ENCODE results near the gene ADPRHL1. TPM values are rescaled to one million over a fixed set of nuclear protein-coding genes. Genes with fewer than 3 reads are reported as not detected.
A peak's percentile ranks its signal among the peaks of the same experiment; 100 is the strongest.

Gene ADPRHL1
- total RNA-seq, 1 experiment from 2014 or later = 3.9 TPM

GRCh38 chr13:113491418-113491883 is 38.2 kb upstream of the ADPRHL1 start:
- H3K4me1 ChIP-seq (ENCODE audit: insufficient read depth, low read length, poor library complexity, severe bottlenecking) = peaks cover 18% of the 10 kb centered on the region
- POLR2A ChIA-PET (ENCODE audit: low non-redundant PET) = no interaction called here
- H3K9me3 ChIP-seq (ENCODE audit: low read depth, low read length, poor library complexity, severe bottlenecking) = no peaks in the 10 kb centered on the region
- no peaks in the 10 kb centered on the region for H3K27me3 ChIP-seq (replicated peaks; ENCODE audit: insufficient read depth, low read depth, low read length, poor library complexity)
- peak overlapping the region; percentile 94 for H3K4me3 ChIP-seq (ENCODE audit: low read depth, low read length, poor library complexity, severe bottlenecking)
- DNase-seq (ENCODE audit: low spot score) = peak; percentile 7
- no TSS peak for BruUV-seq (replicated peaks)
- TF ChIP-seq EZH2 (IDR thresholded peaks at IDR 0.05; ENCODE audit: borderline replicate concordance, low read depth, low read length, poor library complexity, severe bottlenecking) = no peak
- TF ChIP-seq, protein P1, sequence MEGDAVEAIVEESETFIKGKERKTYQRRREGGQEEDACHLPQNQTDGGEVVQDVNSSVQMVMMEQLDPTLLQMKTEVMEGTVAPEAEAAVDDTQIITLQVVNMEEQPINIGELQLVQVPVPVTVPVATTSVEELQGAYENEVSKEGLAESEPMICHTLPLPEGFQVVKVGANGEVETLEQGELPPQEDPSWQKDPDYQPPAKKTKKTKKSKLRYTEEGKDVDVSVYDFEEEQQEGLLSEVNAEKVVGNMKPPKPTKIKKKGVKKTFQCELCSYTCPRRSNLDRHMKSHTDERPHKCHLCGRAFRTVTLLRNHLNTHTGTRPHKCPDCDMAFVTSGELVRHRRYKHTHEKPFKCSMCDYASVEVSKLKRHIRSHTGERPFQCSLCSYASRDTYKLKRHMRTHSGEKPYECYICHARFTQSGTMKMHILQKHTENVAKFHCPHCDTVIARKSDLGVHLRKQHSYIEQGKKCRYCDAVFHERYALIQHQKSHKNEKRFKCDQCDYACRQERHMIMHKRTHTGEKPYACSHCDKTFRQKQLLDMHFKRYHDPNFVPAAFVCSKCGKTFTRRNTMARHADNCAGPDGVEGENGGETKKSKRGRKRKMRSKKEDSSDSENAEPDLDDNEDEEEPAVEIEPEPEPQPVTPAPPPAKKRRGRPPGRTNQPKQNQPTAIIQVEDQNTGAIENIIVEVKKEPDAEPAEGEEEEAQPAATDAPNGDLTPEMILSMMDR (conservative IDR thresholded peaks at IDR 0.05; ENCODE audit: low read depth, low read length) = no peak
- H3K36me3 ChIP-seq (ENCODE audit: insufficient read depth, low read length, poor library complexity, severe bottlenecking) = peaks cover 14% of the 10 kb centered on the region
- H3K27ac ChIP-seq (ENCODE audit: low read depth, low read length, poor library complexity, severe bottlenecking) = peak overlapping the region; percentile 89
- CTCF ChIA-PET = no interaction called here
- intact Hi-C loops (cut with micrococcal nuclease; ENCODE audit: unreplicated experiment) = no loop called here

GRCh38 chr13:113490496-113491417 is 37.5 kb upstream of the ADPRHL1 start, which contains the start of gene DCUN1D2:
Gene DCUN1D2, minus strand, starts transcription at chr13:113490711. Its CDS starts 42 bp downstream, at chr13:113490669.
- no peaks in the 10 kb centered on the region for H3K27me3 ChIP-seq (replicated peaks; ENCODE audit: insufficient read depth, low read depth, low read length, poor library complexity)
- H3K36me3 ChIP-seq (ENCODE audit: insufficient read depth, low read length, poor library complexity, severe bottlenecking) = peaks cover 7% of the 10 kb centered on the region
- DNase-seq (ENCODE audit: low spot score) = peak; percentile 91
- peak within 1 kb of the TSS; percentile 89 for H3K27ac ChIP-seq (ENCODE audit: low read depth, low read length, poor library complexity, severe bottlenecking)
- peak within 1 kb of the TSS; percentile 94 for H3K4me3 ChIP-seq (ENCODE audit: low read depth, low read length, poor library complexity, severe bottlenecking)
- POLR2A ChIA-PET (ENCODE audit: low non-redundant PET) = interaction anchor here (0.7 kb wide), 1 partner anchor 10 kb away, joined by 4 read pairs; no protein-coding TSS in a partner anchor
- TF ChIP-seq EZH2 (IDR thresholded peaks at IDR 0.05; ENCODE audit: borderline replicate concordance, low read depth, low read length, poor library complexity, severe bottlenecking) = no peak
- TF ChIP-seq, protein P1 (conservative IDR thresholded peaks at IDR 0.05; ENCODE audit: low read depth, low read length) = no peak
- intact Hi-C loops (cut with micrococcal nuclease; ENCODE audit: unreplicated experiment) = no loop called here
- H3K9me3 ChIP-seq (ENCODE audit: low read depth, low read length, poor library complexity, severe bottlenecking) = no peaks in the 10 kb centered on the region
- BruUV-seq (replicated peaks) = no TSS peak
- H3K4me1 ChIP-seq (ENCODE audit: insufficient read depth, low read length, poor library complexity, severe bottlenecking) = peaks cover 18% of the 10 kb centered on the region
- CTCF ChIA-PET = interaction anchor here (0.6 kb wide), 1 partner anchor 577 kb away, joined by 9 read pairs; no protein-coding TSS in a partner anchor

DNA sequence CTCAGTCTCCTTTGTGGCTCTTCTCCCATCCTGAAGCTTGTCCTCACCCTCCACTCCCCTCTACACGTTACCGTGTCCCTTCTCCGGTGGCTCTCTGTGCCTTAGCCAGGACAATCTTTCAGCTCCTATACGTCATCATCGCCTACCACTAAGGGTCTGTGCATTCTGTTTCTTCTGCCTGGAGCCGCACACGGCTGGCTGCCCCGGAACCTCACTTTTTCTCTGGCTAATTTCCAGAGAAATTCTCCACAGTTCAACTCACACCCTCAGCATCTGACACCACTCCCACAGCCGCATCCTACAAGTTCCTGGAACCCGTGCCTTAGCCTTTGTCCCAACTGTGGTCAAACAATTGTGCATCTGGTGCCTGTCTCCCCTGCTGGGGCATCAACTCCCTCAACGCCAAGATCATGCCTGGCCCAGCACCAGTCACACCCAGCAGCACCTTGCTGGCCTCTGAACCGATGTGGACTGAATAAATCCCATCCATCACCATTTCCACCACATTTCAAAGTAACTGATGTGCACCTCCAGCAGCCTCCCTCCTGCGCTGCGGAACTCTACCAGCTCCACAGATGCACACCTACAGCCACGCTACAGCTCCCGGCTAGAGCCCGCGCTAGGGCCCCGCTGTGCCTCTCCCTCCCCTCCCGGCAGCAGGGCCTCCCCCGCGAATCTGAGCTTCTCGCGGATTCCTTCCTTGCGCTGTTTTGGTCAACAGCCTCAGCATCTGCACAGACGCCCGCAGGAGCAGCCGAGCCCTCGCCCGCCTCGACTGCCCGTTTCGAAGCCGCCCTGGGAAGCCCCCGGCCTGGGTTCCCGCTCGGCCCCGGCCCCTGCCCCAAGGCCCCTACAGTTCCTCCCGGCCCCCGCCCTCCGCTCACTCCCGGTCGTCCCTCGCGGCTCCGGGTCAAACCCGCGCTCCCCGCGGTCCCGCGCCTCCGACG is 36.5 kb upstream of the ADPRHL1 start:
- BruUV-seq (replicated peaks) = no TSS peak
- Histone ChIP-seq H3K9me3 (ENCODE audit: low read depth, low read length, poor library complexity, severe bottlenecking) (no peaks in the 10 kb centered on the region), H3K4me1 (ENCODE audit: insufficient read depth, low read length, poor library complexity, severe bottlenecking) (peaks cover 18% of the 10 kb centered on the region), H3K4me3 (ENCODE audit: low read depth, low read length, poor library complexity, severe bottlenecking) (peak overlapping the region; percentile 94), H3K36me3 (ENCODE audit: insufficient read depth, low read length, poor library complexity, severe bottlenecking) (no peaks in the 10 kb centered on the region), H3K27ac (ENCODE audit: low read depth, low read length, poor library complexity, severe bottlenecking) (peak overlapping the region; percentile 89), H3K27me3 (replicated peaks; ENCODE audit: insufficient read depth, low read depth, low read length, poor library complexity) (no peaks in the 10 kb centered on the region)
- TF ChIP-seq, protein P1 (conservative IDR thresholded peaks at IDR 0.05; ENCODE audit: low read depth, low read length) = no peak
- no peak for TF ChIP-seq EZH2 (IDR thresholded peaks at IDR 0.05; ENCODE audit: borderline replicate concordance, low read depth, low read length, poor library complexity, severe bottlenecking)
- intact Hi-C loops (cut with micrococcal nuclease; ENCODE audit: unreplicated experiment) = no loop called here
- DNase-seq (ENCODE audit: low spot score) = peak; percentile 35
- ChIA-PET POLR2A (ENCODE audit: low non-redundant PET) (no interaction called here), CTCF (interaction anchor here (1.0 kb wide), 1 partner anchor 31 kb away, joined by 4 read pairs; no protein-coding TSS in a partner anchor)
